ENCODE measurements around the gene GAMT. TPM values are rescaled to one million over a fixed set of nuclear protein-coding genes. Genes with fewer than 3 reads are reported as not detected.
A peak's percentile ranks its signal among the peaks of the same experiment; 100 is the strongest.

The GAMT gene
- total and polyA plus RNA-seq, 2 of the 13 experiments (the other 11 are each of a cell fraction or from before 2014, with no cell fraction given): 115 to 124 TPM

- TF ChIP-seq, protein P1, sequence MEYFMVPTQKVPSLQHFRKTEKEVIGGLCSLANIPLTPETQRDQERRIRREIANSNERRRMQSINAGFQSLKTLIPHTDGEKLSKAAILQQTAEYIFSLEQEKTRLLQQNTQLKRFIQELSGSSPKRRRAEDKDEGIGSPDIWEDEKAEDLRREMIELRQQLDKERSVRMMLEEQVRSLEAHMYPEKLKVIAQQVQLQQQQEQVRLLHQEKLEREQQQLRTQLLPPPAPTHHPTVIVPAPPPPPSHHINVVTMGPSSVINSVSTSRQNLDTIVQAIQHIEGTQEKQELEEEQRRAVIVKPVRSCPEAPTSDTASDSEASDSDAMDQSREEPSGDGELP (IDR thresholded peaks at IDR 0.05; ENCODE audit: borderline replicate concordance, low read depth): peak; percentile 61; the same call in 1 of the 2 replicates
- TF ChIP-seq NONO (IDR thresholded peaks at IDR 0.05) (no peak), NONO (CRISPR knock-in tag; conservative IDR thresholded peaks at IDR 0.05) (peak; percentile 55; the same call in 1 of the 2 replicates), DPF2 (CRISPR knock-in tag; IDR thresholded peaks at IDR 0.05; ENCODE audit: borderline replicate concordance, low read depth) (peak; percentile 51), RARA (CRISPR knock-in tag; IDR thresholded peaks at IDR 0.05) (peak; percentile 77), ZNF749 (CRISPR knock-in tag; IDR thresholded peaks at IDR 0.05; ENCODE audit: borderline replicate concordance) (no peak), ZFYVE20 (CRISPR knock-in tag; IDR thresholded peaks at IDR 0.05; ENCODE audit: borderline replicate concordance, low read depth) (no peak), JUND (CRISPR knock-in tag; IDR thresholded peaks at IDR 0.05) (peak; percentile 13; the same call in 1 of the 2 replicates), SOX5 (CRISPR knock-in tag; IDR thresholded peaks at IDR 0.05; ENCODE audit: borderline replicate concordance) (peak; percentile 47; the same call in 1 of the 2 replicates), FOXK1 (CRISPR knock-in tag; IDR thresholded peaks at IDR 0.05; ENCODE audit: borderline replicate concordance, low read depth) (peak; percentile 55; the same call in 1 of the 2 replicates), ZNF839 (CRISPR knock-in tag; IDR thresholded peaks at IDR 0.05; ENCODE audit: borderline replicate concordance) (peak; percentile 67; the same call in 1 of the 2 replicates), CTCF (CRISPR knock-in tag; IDR thresholded peaks at IDR 0.05) (peak; percentile 46), ZNF597 (CRISPR knock-in tag; IDR thresholded peaks at IDR 0.05) (no peak), ZSCAN25 (CRISPR knock-in tag; IDR thresholded peaks at IDR 0.05) (peak; percentile 75), ZNF558 (CRISPR knock-in tag; IDR thresholded peaks at IDR 0.05; ENCODE audit: borderline replicate concordance) (0 out of 2 replicates have a peak, but pooled peaks have one; percentile 38), MTA3 (CRISPR knock-in tag; IDR thresholded peaks at IDR 0.05) (no peak)
- TF ChIP-seq, protein P2, sequence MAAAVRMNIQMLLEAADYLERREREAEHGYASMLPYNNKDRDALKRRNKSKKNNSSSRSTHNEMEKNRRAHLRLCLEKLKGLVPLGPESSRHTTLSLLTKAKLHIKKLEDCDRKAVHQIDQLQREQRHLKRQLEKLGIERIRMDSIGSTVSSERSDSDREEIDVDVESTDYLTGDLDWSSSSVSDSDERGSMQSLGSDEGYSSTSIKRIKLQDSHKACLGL (CRISPR knock-in tag; IDR thresholded peaks at IDR 0.05): peak; percentile 72
- TF ChIP-seq, protein P3, sequence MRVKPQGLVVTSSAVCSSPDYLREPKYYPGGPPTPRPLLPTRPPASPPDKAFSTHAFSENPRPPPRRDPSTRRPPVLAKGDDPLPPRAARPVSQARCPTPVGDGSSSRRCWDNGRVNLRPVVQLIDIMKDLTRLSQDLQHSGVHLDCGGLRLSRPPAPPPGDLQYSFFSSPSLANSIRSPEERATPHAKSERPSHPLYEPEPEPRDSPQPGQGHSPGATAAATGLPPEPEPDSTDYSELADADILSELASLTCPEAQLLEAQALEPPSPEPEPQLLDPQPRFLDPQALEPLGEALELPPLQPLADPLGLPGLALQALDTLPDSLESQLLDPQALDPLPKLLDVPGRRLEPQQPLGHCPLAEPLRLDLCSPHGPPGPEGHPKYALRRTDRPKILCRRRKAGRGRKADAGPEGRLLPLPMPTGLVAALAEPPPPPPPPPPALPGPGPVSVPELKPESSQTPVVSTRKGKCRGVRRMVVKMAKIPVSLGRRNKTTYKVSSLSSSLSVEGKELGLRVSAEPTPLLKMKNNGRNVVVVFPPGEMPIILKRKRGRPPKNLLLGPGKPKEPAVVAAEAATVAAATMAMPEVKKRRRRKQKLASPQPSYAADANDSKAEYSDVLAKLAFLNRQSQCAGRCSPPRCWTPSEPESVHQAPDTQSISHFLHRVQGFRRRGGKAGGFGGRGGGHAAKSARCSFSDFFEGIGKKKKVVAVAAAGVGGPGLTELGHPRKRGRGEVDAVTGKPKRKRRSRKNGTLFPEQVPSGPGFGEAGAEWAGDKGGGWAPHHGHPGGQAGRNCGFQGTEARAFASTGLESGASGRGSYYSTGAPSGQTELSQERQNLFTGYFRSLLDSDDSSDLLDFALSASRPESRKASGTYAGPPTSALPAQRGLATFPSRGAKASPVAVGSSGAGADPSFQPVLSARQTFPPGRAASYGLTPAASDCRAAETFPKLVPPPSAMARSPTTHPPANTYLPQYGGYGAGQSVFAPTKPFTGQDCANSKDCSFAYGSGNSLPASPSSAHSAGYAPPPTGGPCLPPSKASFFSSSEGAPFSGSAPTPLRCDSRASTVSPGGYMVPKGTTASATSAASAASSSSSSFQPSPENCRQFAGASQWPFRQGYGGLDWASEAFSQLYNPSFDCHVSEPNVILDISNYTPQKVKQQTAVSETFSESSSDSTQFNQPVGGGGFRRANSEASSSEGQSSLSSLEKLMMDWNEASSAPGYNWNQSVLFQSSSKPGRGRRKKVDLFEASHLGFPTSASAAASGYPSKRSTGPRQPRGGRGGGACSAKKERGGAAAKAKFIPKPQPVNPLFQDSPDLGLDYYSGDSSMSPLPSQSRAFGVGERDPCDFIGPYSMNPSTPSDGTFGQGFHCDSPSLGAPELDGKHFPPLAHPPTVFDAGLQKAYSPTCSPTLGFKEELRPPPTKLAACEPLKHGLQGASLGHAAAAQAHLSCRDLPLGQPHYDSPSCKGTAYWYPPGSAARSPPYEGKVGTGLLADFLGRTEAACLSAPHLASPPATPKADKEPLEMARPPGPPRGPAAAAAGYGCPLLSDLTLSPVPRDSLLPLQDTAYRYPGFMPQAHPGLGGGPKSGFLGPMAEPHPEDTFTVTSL (CRISPR knock-in tag; IDR thresholded peaks at IDR 0.05; ENCODE audit: borderline replicate concordance): peak; percentile 67
Measured at GRCh38 chr19:1424192-1424955, 23.0 kb upstream of the GAMT start (continued).

Data from HepG2 (cell line).